Fibroblast of gingiva (primary cell): ENCODE results near the gene DUSP15.
"Not testable (repeated sequence)": the region's sequence is repeated elsewhere in the genome, so short reads cannot be mapped to it uniquely, and the experiment has no call there.

ENCODE experiments used
- DNase-seq: peaks from one replicate; pipeline ENCODE4 v3.0.0-alpha.2; 2011; ENCODE audit warnings: low read depth

Gene DUSP15

GRCh38 chr20:31839782-31840487 lies 30.4 kb downstream of the DUSP15 start:
- no peak for DNase-seq

GRCh38 chr20:31838646-31839292 lies 31.6 kb downstream of the DUSP15 start:
- no peak for DNase-seq

- DNase-seq = peak; percentile 34
Observed at GRCh38 chr20:31837896-31838397, 32.4 kb downstream of the DUSP15 start.

DNA sequence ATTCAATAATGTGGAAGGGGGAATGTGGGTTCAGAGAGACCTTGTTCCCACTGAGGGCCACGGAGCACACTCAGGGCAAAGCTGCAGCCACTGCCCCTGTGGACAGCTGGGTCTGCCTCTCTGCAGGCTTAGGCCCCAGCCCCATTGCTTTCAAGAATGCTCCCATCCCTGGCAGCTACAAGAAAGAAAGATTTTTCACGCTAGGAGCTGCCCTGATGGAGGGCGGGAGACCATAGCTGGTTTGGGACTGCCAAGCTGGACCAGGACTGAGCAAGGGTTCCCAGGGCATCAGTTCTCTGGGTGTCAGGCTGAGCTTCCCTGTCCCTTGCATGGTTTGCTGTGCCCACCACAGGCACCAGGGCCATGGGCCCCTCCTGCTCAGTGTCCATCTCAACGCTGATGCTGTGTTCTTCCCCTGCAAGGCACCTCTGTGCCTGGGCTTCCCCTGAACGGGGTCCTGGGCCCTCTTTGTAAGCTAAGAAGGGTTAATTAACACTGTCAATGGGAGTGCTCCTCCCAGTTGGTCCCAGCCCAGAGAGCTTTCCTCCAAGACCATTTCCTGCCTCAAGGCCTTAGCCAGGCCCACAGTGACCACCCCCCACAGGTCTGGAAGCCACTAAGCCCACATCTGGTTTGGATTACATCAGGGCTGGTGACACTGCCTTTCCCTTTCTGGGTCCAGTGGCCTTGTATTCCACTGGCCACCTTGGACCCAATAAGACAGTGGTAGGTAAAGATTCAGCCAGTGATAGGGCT lies 33.3 kb downstream of the DUSP15 start:
- DNase-seq = peak; percentile 21

- DNase-seq = peak; percentile 78
Observed at GRCh38 chr20:31835977-31836852, 34.1 kb downstream of the DUSP15 start.

- DNase-seq = no peak
Observed at GRCh38 chr20:31835554-31835953, 34.8 kb downstream of the DUSP15 start.

DNA sequence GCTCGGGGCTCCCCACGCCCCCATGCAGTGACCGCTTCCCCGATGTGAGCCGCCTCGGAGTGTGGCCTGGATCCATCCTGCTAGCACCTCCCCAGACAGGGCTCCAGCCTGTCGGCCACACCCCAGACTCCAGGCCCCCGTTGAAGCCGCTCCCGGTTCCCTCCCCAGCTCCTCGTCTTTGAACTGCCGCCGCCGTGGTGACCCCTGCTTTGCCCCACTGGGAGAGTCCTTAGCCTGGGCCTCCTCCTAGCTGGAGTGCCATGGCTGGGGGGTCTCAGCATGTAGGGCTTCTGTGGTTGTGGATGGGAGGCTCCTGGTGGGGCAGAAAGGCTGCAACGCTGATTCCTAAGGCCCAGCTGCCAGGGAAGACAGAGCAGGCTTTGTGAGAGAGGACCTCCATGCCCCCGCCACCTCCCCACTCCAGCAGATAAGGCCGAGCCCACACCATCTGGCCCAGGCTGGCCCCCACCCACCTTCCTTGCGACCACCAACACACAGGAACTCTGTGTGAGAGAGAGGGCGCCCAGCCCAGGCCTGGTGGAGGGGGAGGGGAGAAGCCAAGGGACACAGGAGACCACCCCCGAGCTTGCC lies 36.3 kb downstream of the DUSP15 start:
- no peak for DNase-seq

DNA sequence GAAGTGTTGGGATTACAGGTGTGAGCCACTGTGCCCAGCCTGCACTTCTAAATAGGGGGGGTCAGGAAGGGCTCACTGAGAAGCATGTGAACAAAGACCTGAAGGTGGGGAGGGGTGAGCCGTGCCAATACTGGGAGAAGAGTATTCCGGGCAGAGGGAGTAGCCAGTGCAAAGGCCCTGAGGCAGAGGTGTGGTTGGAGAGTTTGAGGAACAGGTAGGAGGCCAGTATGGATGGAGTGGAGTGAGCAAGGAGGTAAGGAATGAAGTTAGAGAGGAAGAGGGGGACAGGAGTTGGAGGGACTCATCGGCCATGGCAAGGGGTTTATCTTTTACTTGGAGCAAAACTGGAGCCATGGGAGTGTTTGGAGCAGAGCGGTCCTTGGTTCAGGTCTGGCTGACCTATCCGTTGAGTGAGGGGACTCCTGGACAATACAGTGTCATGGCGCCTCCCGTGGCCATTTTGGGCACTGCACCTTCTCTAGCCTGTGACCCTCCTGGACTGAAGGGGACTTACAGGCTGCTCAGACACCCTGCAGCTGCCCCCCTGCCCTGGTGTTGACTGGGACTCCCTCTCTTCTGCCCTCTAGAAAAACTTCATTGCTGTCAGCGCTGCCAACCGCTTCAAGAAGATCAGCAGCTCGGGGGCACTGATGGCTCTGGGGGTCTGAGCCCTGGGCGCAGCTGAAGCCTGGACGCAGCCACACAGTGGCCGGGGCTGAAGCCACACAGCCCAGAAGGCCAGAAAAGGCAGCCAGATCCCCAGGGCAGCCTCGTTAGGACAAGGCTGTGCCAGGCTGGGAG lies 37.0 kb downstream of the DUSP15 start:
- no peak for DNase-seq

GRCh38 chr20:31831771-31832306 lies 38.5 kb downstream of the DUSP15 start:
- no peak for DNase-seq

DNA sequence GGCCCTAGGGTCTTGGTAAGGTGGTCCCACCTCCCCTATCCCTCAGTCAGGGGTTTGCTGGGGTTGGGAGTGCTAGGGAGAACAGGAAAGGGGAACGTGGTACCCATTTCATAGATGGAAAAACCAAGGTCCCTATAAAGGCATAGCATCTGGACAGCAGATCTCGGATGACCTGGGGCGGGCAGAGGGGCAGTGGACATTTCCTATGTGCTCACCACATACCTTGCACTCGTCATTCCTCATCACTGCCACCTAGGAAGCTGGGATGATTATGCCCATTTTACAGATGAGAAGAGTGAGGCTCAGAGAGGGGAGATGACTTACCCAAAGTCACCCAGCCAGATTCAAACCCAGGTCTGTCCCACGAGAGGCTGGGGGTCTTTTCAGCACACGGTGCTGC lies 39.1 kb downstream of the DUSP15 start:
- DNase-seq = no peak

GRCh38 chr20:31830406-31830981 lies 39.8 kb downstream of the DUSP15 start:
- no peak for DNase-seq

DNA sequence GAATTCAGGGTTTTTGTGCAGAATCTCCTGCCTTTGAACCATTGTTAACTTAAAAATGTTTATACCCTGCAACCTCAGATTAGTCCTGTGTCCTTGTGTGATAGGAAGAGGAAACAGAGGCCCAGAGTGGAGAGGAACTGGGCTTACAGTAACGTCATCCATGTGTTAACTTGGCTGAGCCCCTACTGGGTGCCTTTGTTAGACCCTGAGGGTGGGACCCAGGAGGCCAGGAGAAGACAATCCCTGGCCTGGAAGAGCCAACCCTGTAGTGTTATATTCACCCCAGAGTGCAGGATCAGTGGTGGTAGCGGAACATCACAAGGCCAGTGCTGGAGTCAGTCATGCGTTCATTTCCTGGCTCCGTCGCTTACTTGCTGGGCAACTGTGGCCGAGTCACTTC lies 40.6 kb downstream of the DUSP15 start:
- DNase-seq = no peak

DNA sequence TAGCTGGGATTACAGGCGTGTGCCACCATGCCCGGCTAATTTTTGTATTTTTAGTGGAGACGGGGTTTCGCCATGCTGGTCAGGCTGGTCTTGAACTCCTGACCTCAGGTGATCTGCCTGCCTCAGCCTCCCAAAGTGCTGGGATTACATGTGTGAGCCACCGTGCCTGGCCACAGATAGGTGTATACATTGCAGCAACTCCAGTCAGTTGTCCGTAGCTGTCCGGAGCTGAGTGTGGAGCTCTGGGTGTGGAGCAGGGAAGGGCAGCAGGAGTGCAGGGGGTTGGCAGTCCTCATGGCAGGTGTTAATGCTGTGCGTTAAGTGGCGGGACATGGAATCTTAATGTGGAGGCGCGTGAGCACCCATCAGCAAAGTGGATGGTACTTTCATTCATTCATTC lies 42.3 kb downstream of the DUSP15 start:
- DNase-seq = not testable (repeated sequence)

GRCh38 chr20:31827059-31827458 lies 43.3 kb downstream of the DUSP15 start:
- no peak for DNase-seq

DNA sequence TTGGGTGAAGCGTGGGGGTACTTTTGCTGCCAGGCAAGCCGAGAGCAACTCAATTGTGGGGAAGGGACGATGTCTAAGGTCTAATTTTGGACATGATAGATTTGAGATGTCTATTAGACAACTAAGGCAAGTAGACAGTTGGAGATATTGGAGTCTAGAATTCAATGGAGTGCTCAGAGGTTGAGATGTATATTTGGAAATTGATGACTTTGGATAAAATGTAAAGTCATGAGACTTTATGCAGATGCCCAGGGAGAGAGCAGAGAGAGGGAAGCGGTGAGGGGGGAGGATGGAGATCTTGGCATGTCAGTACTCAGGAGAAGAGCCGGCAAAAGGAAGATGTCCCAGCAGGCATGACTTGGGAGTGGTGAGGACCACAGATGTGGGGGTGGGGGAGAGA lies 44.3 kb downstream of the DUSP15 start:
- no peak for DNase-seq

- DNase-seq = no peak
Observed at GRCh38 chr20:31824554-31825313, 45.6 kb downstream of the DUSP15 start.

DNA sequence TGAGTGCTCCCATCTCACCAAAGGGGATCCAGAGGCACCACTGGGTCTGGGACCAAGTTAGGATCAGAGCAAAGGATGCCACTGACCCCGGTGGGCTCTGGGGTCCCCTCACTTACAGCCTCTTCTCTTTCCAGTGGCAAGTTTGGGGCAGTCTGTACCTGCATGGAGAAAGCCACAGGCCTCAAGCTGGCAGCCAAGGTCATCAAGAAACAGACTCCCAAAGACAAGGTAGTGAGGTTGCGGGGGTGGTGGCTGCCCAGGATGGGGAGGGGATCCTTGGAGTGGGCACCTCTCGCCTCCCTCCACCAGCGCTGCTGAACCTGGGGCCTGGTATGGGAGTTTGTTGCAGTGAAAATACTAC lies 46.2 kb downstream of the DUSP15 start:
- DNase-seq = no peak

DNA sequence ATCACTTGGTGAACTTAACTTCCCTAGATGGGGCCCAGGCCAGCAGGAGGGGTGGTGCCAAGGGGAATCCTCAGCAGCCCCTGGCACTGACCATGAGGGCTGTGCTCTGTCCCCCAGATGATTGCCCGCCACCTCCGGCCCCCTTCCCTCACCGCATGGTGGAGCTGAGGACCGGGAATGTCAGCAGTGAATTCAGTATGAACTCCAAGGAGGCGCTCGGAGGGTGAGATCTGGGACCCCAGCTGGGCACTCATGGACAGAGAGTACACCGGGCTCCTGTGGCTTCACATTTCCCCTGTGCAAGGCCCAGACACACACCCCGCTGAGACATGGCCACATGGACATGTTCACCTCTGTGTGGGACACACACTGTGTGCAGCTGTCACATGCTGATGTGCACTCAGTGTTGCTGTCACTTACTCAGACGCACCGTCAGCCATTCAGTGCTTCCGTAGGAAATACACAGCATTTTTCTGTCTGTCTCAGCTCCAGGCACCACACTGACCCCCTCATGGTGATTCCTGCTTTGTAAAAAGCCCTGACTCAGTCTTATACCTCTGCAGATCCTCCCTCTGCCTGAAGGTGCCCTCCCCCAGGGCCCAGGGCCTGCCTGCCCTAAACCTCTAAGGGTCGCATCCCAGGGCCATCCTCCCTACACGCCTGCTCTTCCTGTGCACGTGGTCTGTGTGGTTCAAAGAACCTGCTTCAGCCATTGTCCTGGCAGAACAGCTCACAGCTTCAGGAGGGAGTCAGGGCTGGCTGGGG lies 46.8 kb downstream of the DUSP15 start:
- DNase-seq = no peak
